IMR-90 (cell line): ENCODE data around the gene SMC1A. TPM values are rescaled to one million over a fixed set of nuclear protein-coding genes. Genes with fewer than 3 reads are reported as not detected.

Experiments
- ATAC-seq: fragments of 200-7000 bp; cut with Tn5 transposase; 2 replicates; pipeline ENCODE4 v1.9.1; 2020; ENCODE audit warnings: low read depth, mild to moderate bottlenecking, moderate library complexity
- BruUV-seq: library from RNA; stranded (reverse); fragments of 400-500 nt; replicated peaks from 2 replicates; lab custom pipeline; 2021; lab: Mats Ljungman, UMichigan
- CTCF ChIA-PET: fragments of 300-600 bp; formaldehyde crosslinking; extraction: SDS; loops from one replicate; lab custom pipeline; 2021; ENCODE audit warnings: antibody characterized with exemption; lab: Yijun Ruan, JAX
- POLR2A ChIA-PET: fragments of 300-600 bp; sonication (Branson Sonifier 250); formaldehyde crosslinking; loops from one replicate; lab custom pipeline; 2022; ENCODE audit warnings: antibody characterized with exemption; ENCODE audit not compliant: unreplicated experiment; lab: Charles Lee
- DNase-seq: peaks from one replicate; pipeline ENCODE4 v3.0.0; 2013
- H2AFZ ChIP-seq: replicated peaks from 2 replicates; pipeline ENCODE3; 2013; ENCODE audit warnings: low read length, mild to moderate bottlenecking; ENCODE audit not compliant: poor library complexity
- H2AK5ac ChIP-seq: 2 replicates; pipeline ENCODE4 v1.6.1; 2013; ENCODE audit warnings: low read depth, low read length, inconsistent platforms
- H2AK9ac ChIP-seq: replicated peaks from 2 replicates; pipeline ENCODE3; 2013; ENCODE audit warnings: mild to moderate bottlenecking, low read depth, low read length, moderate library complexity; ENCODE audit not compliant: poor library complexity
- H2BK120ac ChIP-seq: 2 replicates; pipeline ENCODE4 v1.6.1; 2013; ENCODE audit warnings: low read depth, low read length, inconsistent platforms
- H2BK15ac ChIP-seq: 3 replicates; pipeline ENCODE4 v1.6.1; 2013; ENCODE audit warnings: low read depth, low read length, inconsistent platforms
- H2BK20ac ChIP-seq: 2 replicates; pipeline ENCODE4 v1.6.1; 2013; ENCODE audit warnings: low read depth, mild to moderate bottlenecking, inconsistent platforms, low read length, moderate library complexity
- H2BK5ac ChIP-seq: 2 replicates; pipeline ENCODE4 v1.6.1; 2013; ENCODE audit warnings: mild to moderate bottlenecking, low read depth, low read length, inconsistent platforms; ENCODE audit not compliant: poor library complexity, severe bottlenecking
- H3K14ac ChIP-seq: replicated peaks from 2 replicates; pipeline ENCODE4 v1.6.1; 2013; ENCODE audit warnings: low read depth, low read length, inconsistent platforms
- H3K18ac ChIP-seq: 2 replicates; pipeline ENCODE4 v1.6.1; 2013; ENCODE audit warnings: low read depth, low read length, control low read depth
- H3K23ac ChIP-seq: 2 replicates; pipeline ENCODE4 v1.6.1; 2013; ENCODE audit warnings: low read depth, low read length, inconsistent platforms
- H3K27ac ChIP-seq: 2 replicates; pipeline ENCODE4 v1.5.1; 2013; ENCODE audit warnings: mild to moderate bottlenecking, control low read depth, low read length; ENCODE audit not compliant: insufficient read depth
- H3K27me3 ChIP-seq: 2 replicates; pipeline ENCODE4 v1.6.1; 2013; ENCODE audit warnings: low read length; ENCODE audit not compliant: control insufficient read depth, insufficient read depth
- H3K36me3 ChIP-seq: 2 replicates; pipeline ENCODE4 v1.6.1; 2013; ENCODE audit warnings: low read length, mixed read lengths; ENCODE audit not compliant: control insufficient read depth, insufficient read depth
- H3K4ac ChIP-seq: 2 replicates; pipeline ENCODE4 v1.6.1; 2013; ENCODE audit warnings: low read depth, low read length, inconsistent platforms
- H3K4me1 ChIP-seq: 2 replicates; pipeline ENCODE4 v1.6.1; 2013; ENCODE audit warnings: low read length, mixed read lengths; ENCODE audit not compliant: control insufficient read depth, insufficient read depth
- H3K4me2 ChIP-seq: 2 replicates; pipeline ENCODE4 v1.6.1; 2013; ENCODE audit warnings: low read depth, mild to moderate bottlenecking, control low read depth, low read length, moderate library complexity
- H3K4me3 ChIP-seq: 2 replicates; pipeline ENCODE4 v1.5.1; 2013; ENCODE audit warnings: low read depth, mild to moderate bottlenecking, control low read depth, low read length, moderate library complexity; ENCODE audit not compliant: insufficient read depth
- H3K56ac ChIP-seq: 2 replicates; pipeline ENCODE4 v1.6.1; 2013; ENCODE audit warnings: low read length, inconsistent platforms; ENCODE audit not compliant: insufficient read depth; ENCODE audit errors: extremely low read depth
- H3K79me1 ChIP-seq, 2 experiments: 2 replicates each; pipeline ENCODE4 v1.6.1; 2013; ENCODE audit warnings: low read length in 2 of 2, inconsistent platforms in 1 of 2, low read depth in 1 of 2
- H3K9ac ChIP-seq: 2 replicates; pipeline ENCODE4 v1.6.1; 2013; ENCODE audit warnings: low read depth, low read length, control low read depth
- H3K9me1 ChIP-seq: 2 replicates; pipeline ENCODE4 v1.6.1; 2013; ENCODE audit warnings: low read length, inconsistent platforms; ENCODE audit not compliant: insufficient read depth
- H3K9me3 ChIP-seq: 2 replicates; pipeline ENCODE4 v1.6.1; 2013; ENCODE audit warnings: low read length; ENCODE audit not compliant: control insufficient read depth, insufficient read depth
- H4K20me1 ChIP-seq: 2 replicates; pipeline ENCODE4 v1.6.1; 2013; ENCODE audit warnings: low read length, inconsistent platforms; ENCODE audit not compliant: insufficient read depth
- H4K5ac ChIP-seq: 2 replicates; pipeline ENCODE4 v1.6.1; 2013; ENCODE audit warnings: mild to moderate bottlenecking, low read depth, low read length, control low read depth
- H4K8ac ChIP-seq, 2 experiments: 2 replicates each; pipeline ENCODE4 v1.6.1; 2013; ENCODE audit warnings: low read depth in 2 of 2, low read length in 2 of 2, control low read depth in 1 of 2, inconsistent platforms in 1 of 2
- H4K91ac ChIP-seq: 2 replicates; pipeline ENCODE4 v1.6.1; 2013; ENCODE audit warnings: low read depth, low read length, inconsistent platforms; ENCODE audit not compliant: insufficient read depth
- CHD1 ChIP-seq: IDR thresholded peaks from 2 replicates; pipeline ENCODE4 v1.6.1; 2012; ENCODE audit warnings: low read depth, low read length, improper control_type of control experiment
- ELK1 ChIP-seq: fragments of 150-350 bp; IDR thresholded peaks from 2 replicates; pipeline ENCODE4 v1.6.1; 2016; ENCODE audit warnings: low read depth, mild to moderate bottlenecking, low read length, moderate library complexity, borderline replicate concordance
- MAZ ChIP-seq: IDR thresholded peaks from 2 replicates; pipeline ENCODE4 v1.6.1; 2012; ENCODE audit warnings: low read depth, mild to moderate bottlenecking, low read length, improper control_type of control experiment, moderate library complexity, borderline replicate concordance
- MXI1 ChIP-seq: IDR thresholded peaks from 2 replicates; pipeline ENCODE4 v1.6.1; 2012; ENCODE audit warnings: low read depth, mild to moderate bottlenecking, low read length, moderate library complexity, borderline replicate concordance
- NFE2L2 ChIP-seq: fragments of 150-350 bp; IDR thresholded peaks from 2 replicates; pipeline ENCODE4 v1.6.1; 2016; ENCODE audit warnings: low read depth, mild to moderate bottlenecking, low read length
- RAD21 ChIP-seq: IDR thresholded peaks from 2 replicates; pipeline ENCODE4 v1.6.1; 2012; ENCODE audit warnings: low read length, improper control_type of control experiment
- USF2 ChIP-seq: fragments of 150-350 bp; IDR thresholded peaks from 2 replicates; pipeline ENCODE4 v1.6.1; 2017; ENCODE audit warnings: mild to moderate bottlenecking, antibody characterized with exemption, low read length, low read depth
- WGBS, 2 experiments: methylation state at CpG; one replicate each; pipeline versions ENCODE4 v1.1.5 to v1.1.7; 2013; ENCODE audit warnings: missing lambda C conversion rate in 2 of 2; ENCODE audit not compliant: insufficient read length in 1 of 2; ENCODE audit errors: extremely low coverage in 2 of 2; 5-methylcytosine and 5-hydroxymethylcytosine counted together
- dilution Hi-C: fragments of 300-500 bp; cut with HindIII; formaldehyde crosslinking; loops from one replicate; pipeline ENCODE4 v1.14.3; 2018; ENCODE audit warnings: low sequenced_read_pairs; ENCODE audit not compliant: unreplicated experiment
- in situ Hi-C: fragments of 300-500 bp; cut with MboI; formaldehyde crosslinking; loops from 3 replicates; pipeline ENCODE4 v1.14.3; 2019; ENCODE audit warnings: low sequenced_read_pairs, inconsistent platforms, mixed read lengths
- intact Hi-C: fragments of 100-400 bp; cut with micrococcal nuclease; formaldehyde crosslinking; loops from 2 replicates; pipeline ENCODE4 v1.10.0; 2022
- polyA plus RNA-seq, 3 experiments: library from polyadenylated mRNA; depleted of rRNA; stranded (reverse); fragments of >200 nt; gene quantifications; 2 replicates each; pipeline ENCODE4 v1.2.3, GENCODE V29; 2012; ENCODE audit warnings: low replicate concordance in 1 of 3
- total RNA-seq: library from RNA; depleted of rRNA; stranded (reverse); fragments of >200 nt; gene quantifications from 2 replicates; pipeline ENCODE4 v1.2.3, GENCODE V29; 2012

Gene SMC1A
- total and polyA plus RNA-seq, 2 of the 4 experiments (the other 2 are of a cell fraction), result 35.8 to 41.0 TPM

- Histone ChIP-seq H2BK120ac (no peak overlapping the region), H3K4me2 (no peak overlapping the region), H2AK5ac (no peak overlapping the region), H2BK15ac (no peak overlapping the region), H3K23ac (no peak overlapping the region), H2AK9ac (no peak overlapping the region), H3K14ac (no peak overlapping the region), H3K56ac (no peak overlapping the region), H3K36me3 (peaks cover 25% of the 10 kb centered on the region), H2BK20ac (no peak overlapping the region), H3K18ac (no peak overlapping the region), H3K27ac (no peak overlapping the region), H3K79me1 (no peaks in the 10 kb centered on the region), H3K4ac (no peak overlapping the region), H2BK5ac (no peak overlapping the region), H4K5ac (no peak overlapping the region), H3K4me1 (no peaks in the 10 kb centered on the region), H3K9ac (no peak overlapping the region), H2AFZ (no peak overlapping the region), H4K91ac (no peak overlapping the region), H3K9me1 (no peaks in the 10 kb centered on the region), H4K20me1 (no peaks in the 10 kb centered on the region), H3K9me3 (no peaks in the 10 kb centered on the region), H3K4me3 (no peak overlapping the region), H4K8ac (no peak overlapping the region), H3K27me3 (no peaks in the 10 kb centered on the region)
- in situ Hi-C loops, result no loop called here
- BruUV-seq, result no TSS peak
- intact Hi-C loops, result no loop called here
- DNase-seq, result no peak
- dilution Hi-C loops, result no loop called here
- ChIA-PET POLR2A (no interaction called here), CTCF (no interaction called here)
- TF ChIP-seq NFE2L2 (no peak), MXI1 (no peak), RAD21 (no peak), ELK1 (no peak), MAZ (no peak), USF2 (no peak), CHD1 (no peak)
- WGBS, 2 experiments, result no CpG with 5 or more reads among the region's 1 CpG
- ATAC-seq, result no peak
Measured at GRCh38 chrX:53398216-53398615, 24.2 kb downstream of the SMC1A start.
